OCI-LY1 (cell line): ENCODE results near the gene EVC2.

Source experiments
- CTCF ChIP-seq: fragments of 200-600 bp; sonication (generic), shearing (Covaris generic); IDR thresholded peaks from 2 replicates; pipeline ENCODE4 v1.5.1; 2017; ENCODE audit warnings: mild to moderate bottlenecking, antibody characterized with exemption, low read length, moderate library complexity, mixed read lengths
- EZH2 ChIP-seq: fragments of 200-600 bp; sonication (generic), shearing (Covaris generic); IDR thresholded peaks from 2 replicates; pipeline ENCODE4 v1.8.0; 2017; ENCODE audit warnings: borderline replicate concordance, mixed run types, mild to moderate bottlenecking, antibody characterized with exemption, low read length, moderate library complexity, mixed read lengths

DNA sequence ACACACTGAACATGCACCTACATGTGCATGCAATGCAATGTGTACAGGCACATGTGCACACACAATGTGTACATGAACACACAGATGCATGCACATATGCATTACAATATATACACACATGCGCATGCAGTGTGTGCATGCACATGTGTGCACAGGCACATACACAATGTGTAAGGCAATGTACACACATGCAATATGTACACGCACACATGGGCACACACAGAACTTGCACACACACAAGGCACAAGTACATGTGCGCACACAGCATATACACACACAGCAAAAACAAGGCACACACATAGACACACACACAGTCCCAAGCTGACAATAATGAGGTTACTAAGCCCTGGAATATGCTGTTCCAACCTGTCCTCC is 76.3 kb downstream of the EVC2 start:
- TF ChIP-seq EZH2 = no peak
- no peak for TF ChIP-seq CTCF
